Coronary artery (tissue), 2 donors: ENCODE measurements around the gene FAM13A.
A peak's percentile ranks its signal among the peaks of the same experiment; 100 is the strongest.
"Not testable (repeated sequence)": the region's sequence is repeated elsewhere in the genome, so short reads cannot be mapped to it uniquely, and the experiment has no call there.

ENCODE experiments used
- DNase-seq: peaks from one replicate; pipeline ENCODE4 v3.0.0-alpha.2; 2017; ENCODE audit warnings: low spot score
- H3K27ac ChIP-seq, 2 donors: fragments of 200-600 bp; sonication (generic); one replicate each; pipeline ENCODE4 v1.5.1; 2016 to 2019
- H3K4me3 ChIP-seq: fragments of 200-600 bp; sonication (generic); 2 replicates; pipeline ENCODE4 v1.5.1; 2016; ENCODE audit warnings: mild to moderate bottlenecking, moderate library complexity
- CTCF ChIP-seq: fragments of 200-600 bp; sonication (generic); IDR thresholded peaks from one replicate; pipeline ENCODE4 v1.5.1; 2019; ENCODE audit warnings: antibody characterized with exemption

Gene FAM13A

DNA sequence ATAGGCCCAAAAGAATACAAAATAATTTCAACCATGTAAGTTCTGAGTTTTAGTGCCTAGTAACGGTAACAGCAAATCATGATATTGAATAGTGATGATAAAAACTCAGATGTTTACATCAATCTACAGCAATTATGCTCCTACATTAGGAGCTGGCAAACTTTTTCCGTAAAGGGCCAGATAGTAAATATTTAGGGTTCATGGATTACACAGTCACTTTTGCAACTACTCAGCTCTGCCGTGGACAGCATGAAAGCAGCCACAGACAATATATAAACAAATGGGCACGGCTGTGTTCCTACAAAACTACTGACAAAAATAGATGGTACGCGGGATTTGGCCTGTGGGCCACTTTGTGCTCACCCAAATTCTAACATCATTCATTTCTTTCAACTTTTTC, 191.5 kb downstream of the FAM13A start:
- DNase-seq: no peak
- TF ChIP-seq CTCF: no peak
- Histone ChIP-seq H3K27ac (no peak overlapping the region), H3K4me3 (no peak overlapping the region)

- no peak overlapping the region for H3K27ac ChIP-seq
- no peak for TF ChIP-seq CTCF
- DNase-seq: no peak
- no peak overlapping the region for H3K4me3 ChIP-seq
Observed at GRCh38 chr4:88865046-88865445, 191.9 kb downstream of the FAM13A start.

DNA sequence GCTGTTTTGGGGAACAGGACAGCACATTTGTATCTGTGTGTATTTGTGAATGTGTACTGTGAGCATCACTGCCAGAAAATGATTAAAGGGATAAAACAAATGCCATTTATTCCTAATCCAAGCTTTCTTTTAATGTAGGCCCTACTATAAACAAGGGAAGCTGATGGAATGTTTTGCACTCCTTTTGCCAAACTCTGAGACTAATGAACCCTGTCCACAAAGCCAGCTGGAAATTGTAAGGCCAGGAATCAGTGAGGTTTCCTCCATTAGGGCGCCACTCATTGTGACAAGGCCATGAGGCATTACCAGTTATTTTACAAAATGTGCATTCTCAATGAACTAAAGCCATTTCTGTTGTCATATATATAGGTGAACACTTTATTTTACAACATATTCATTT, 196.4 kb downstream of the FAM13A start:
- no peak for DNase-seq
- no peak for TF ChIP-seq CTCF

GRCh38 chr4:88859191-88859812, 197.7 kb downstream of the FAM13A start:
- peak overlapping the region in 1 of 2 donors; percentile 62 for H3K27ac ChIP-seq
- no peak overlapping the region for H3K4me3 ChIP-seq
- no peak for TF ChIP-seq CTCF
- DNase-seq: no peak

More for the DNA sequence above, 196.4 kb downstream of the FAM13A start:
- no peak overlapping the region for H3K4me3 ChIP-seq
- no peak overlapping the region for H3K27ac ChIP-seq

DNA sequence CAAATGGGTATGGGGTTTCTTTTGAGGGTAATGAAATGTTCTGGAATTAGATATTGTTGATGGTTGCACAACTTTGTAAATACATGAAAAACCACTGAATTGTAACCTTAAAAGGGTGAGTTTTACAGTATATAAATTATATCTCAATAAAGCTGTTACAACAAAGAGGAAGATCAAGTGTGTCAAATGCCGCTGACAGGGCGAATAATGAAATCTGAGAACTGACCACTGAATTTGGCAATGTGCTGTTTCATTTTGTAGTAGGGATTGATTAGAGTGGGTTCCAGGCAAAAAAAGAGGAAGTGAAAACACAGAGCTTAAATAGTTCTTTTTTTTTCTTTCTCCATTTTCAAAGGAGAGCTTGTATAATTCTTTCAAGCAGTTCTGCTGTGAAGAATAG, 198.2 kb downstream of the FAM13A start:
- Histone ChIP-seq H3K27ac (peak overlapping the region in 1 of 2 donors; percentile 18), H3K4me3 (no peak overlapping the region)
- no peak for TF ChIP-seq CTCF
- no peak for DNase-seq

DNA sequence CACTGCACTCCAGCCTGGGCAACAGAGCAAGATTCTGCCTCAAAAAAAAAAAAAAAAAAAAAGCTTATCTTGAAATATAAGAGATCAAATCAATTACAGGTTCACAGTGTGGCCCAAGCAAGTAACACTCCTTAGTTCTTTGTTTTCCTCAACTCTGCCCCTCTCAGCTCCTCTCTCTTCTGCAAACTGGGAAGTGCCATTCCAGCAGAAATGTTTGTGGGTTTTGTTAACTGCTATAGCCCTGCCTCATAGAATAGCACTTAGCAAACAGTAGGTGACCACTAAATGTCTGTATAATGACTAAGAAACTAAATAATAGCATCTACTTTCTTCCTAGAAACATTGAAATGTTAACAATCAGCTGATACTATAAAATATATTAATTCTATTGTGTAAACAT, 199.4 kb downstream of the FAM13A start:
- no peak overlapping the region for H3K4me3 ChIP-seq
- H3K27ac ChIP-seq: no peak overlapping the region
- no peak for DNase-seq
- TF ChIP-seq CTCF: no peak

DNA sequence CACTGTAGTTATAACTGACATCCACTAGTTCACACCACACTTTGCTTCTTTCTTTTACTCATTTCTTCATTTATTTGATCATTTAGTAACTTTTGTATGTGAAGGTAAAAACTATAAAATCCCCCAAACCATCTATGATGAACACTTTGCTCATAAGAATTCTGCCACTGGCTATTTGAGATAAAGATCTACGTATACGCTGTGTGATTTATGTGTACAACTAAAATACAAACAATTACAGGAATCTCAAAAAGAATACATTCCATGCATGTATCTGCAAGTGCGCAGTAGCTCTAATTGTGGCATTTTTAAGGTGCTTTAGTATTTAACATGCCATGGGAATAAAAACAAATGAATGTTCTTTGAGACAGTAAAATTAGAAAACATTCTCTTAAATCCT, 202.5 kb downstream of the FAM13A start:
- H3K27ac ChIP-seq: no peak overlapping the region
- no peak for TF ChIP-seq CTCF
- H3K4me3 ChIP-seq: no peak overlapping the region
- no peak for DNase-seq

- H3K4me3 ChIP-seq, DNase-seq: not testable (repeated sequence)
Observed at GRCh38 chr4:88853583-88853982, 203.4 kb downstream of the FAM13A start.

More at GRCh38 chr4:88853583-88853982, 203.4 kb downstream of the FAM13A start:
- not testable (repeated sequence) for H3K27ac ChIP-seq
